CD4-positive, alpha-beta T cell treated with Interleukin-15 for 1 hour (primary cell): ENCODE measurements around the gene BBOX1.
"Not testable (repeated sequence)": the region's sequence is repeated elsewhere in the genome, so short reads cannot be mapped to it uniquely, and the experiment has no call there.

Experiments
- DNase-seq: peaks from one replicate; pipeline ENCODE4 v3.0.0-alpha.2; 2020

The BBOX1 gene

GRCh38 chr11:27084518-27084917 lies 43.9 kb downstream of the BBOX1 start:
- no peak for DNase-seq

- DNase-seq = no peak
Observed at GRCh38 chr11:27085111-27085510, 44.5 kb downstream of the BBOX1 start.

DNA sequence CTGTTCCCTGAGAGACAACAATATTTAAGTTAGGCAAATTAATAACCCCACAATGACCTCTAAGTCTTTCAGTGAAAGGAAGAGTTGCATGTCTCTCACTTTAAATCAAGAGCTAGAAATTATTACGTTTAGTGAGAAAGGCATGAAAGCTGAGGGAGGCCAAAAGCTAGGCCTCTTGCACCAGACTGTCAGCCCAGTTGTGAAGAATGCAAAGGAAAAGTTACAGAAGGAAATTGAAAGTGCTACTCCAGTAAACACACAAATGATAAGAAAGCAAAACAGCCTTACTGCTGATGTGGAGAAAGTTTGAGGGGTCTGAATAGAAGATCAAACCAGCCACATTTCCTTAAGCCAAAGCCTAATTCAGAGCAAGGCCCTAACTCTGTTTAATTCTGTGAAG lies 45.0 kb downstream of the BBOX1 start:
- DNase-seq = no peak

DNA sequence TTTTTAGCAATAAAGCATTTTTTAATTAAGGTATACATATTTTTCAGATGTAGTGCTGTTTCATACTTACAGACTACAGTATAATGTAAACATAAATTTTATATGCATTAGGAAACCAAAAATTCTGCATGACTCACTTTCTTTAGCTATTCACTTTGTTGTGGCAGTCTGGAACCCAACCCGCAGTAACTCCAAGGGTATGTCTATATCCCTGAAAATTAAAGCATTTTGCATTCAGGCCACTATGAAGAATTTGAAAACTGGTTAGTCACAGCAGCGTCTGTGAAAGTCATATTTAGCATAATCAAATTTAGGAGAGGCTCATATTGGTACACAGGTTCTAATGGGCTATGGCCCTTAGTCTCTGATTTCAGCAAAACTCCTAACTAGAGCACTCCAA lies 46.8 kb downstream of the BBOX1 start:
- no peak for DNase-seq

- no peak for DNase-seq
Observed at GRCh38 chr11:27088353-27088752, 47.7 kb downstream of the BBOX1 start.

GRCh38 chr11:27089746-27090145 lies 49.1 kb downstream of the BBOX1 start:
- DNase-seq = no peak

- DNase-seq = not testable (repeated sequence)
Observed at GRCh38 chr11:27090357-27090948, 49.8 kb downstream of the BBOX1 start.

- no peak for DNase-seq
Observed at GRCh38 chr11:27094120-27094519, 53.5 kb downstream of the BBOX1 start.

GRCh38 chr11:27095059-27095458 lies 54.4 kb downstream of the BBOX1 start:
- no peak for DNase-seq

DNA sequence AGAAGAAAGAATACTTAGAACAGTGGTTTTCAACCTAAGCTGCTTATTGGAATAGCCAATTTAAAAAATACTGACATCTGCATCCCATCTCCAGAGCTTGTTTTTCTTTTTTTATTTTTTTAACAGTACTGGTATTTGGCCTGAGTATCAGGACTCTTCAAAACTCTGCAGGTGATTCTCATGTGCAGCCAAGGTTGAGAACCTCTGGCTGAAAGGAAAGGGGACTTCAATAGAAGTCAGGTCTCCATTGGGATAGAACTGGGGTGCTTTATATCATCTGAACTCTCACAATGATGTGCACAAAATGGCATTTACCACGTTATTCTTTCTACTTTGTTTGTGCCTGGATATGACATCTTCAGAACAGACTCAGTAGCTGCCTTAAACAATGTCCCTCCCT lies 55.3 kb downstream of the BBOX1 start:
- no peak for DNase-seq

- DNase-seq = no peak
Observed at GRCh38 chr11:27097551-27097950, 56.9 kb downstream of the BBOX1 start.

GRCh38 chr11:27100534-27100933 lies 59.9 kb downstream of the BBOX1 start:
- no peak for DNase-seq

DNA sequence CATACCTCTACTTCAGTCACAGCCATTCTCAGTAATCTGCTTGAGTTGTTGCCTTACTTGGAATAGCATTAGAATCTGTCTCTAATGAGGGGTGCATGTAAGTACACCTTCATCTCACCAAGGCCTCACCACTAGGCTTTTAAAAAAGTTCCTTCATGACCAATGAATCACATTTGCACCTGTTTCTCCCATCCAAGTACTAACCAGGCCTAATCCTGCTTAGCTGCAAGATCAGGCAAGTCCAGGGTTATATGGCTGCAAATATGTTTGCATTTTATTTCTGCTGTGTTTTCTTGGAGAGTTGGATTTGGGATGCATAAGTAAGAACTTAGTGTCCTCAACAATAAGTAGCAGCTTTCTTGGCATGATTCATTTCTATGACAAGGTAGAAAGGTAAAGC lies 66.9 kb downstream of the BBOX1 start:
- DNase-seq = no peak

DNA sequence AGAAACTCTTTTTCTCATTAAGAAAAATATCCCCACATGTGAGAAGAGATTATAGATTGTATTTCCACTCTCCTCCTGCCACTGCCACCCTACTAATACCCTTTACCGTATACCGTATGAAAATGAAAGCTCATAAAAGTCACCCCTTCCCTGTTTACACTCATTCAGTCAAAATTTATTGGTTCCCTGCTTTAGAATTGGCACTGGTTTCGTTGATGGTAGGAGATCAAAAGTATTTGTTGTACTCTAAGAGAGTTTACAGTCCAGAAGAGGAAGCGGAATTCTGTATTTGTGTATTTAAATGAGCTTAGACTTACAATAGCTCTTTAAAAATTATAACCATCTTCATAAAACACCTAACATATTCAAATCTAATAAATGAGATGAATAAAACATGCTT lies 68.2 kb downstream of the BBOX1 start:
- no peak for DNase-seq

- DNase-seq = no peak
Observed at GRCh38 chr11:27111896-27112295, 71.3 kb downstream of the BBOX1 start.

GRCh38 chr11:27112946-27113345 lies 72.3 kb downstream of the BBOX1 start:
- no peak for DNase-seq

DNA sequence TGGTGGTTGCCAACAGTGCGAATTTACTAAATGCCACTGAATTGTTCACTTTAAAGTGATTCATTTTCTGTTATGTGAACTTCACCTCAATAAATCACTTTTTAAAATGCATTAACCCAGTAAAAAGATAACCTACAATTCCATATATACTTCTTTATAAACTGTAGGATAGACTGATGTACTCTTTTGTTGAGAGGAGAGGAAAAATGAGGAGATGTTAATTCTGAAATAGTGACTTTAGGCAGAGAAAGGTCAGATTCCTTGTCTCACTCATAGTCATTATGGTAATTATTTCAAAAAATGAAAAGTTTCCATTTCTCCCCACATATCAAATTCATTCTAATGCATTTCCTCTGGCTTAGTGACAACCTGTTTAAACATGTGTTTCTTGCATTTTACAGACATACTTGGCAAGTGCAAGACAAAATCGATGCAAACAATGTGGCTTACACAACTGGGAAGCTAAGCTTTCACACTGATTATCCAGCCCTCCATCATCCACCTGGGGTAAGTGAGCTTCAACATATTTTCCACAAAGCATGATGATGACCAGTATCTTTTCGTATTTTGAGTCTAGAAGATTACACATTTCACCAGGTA lies 74.5 kb downstream of the BBOX1 start:
- DNase-seq = no peak

DNA sequence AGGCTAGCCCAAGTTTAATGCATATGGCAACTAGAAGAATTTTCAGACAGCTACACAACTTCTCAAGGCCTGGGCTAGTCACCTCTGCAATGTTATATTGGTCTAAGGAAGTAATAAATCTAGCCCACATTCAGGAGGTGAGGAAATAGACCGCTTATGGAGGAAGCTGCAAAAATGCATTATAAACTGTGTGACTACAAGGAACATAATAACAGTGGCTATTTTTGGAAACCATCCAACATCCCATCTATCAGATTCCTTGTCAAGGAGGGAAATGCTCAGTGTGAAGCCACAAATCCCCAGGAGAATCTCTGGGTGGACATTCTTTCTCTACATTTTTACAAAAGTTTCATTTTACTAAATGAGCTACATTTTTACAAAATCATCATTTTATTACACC lies 76.1 kb downstream of the BBOX1 start:
- DNase-seq = no peak

DNA sequence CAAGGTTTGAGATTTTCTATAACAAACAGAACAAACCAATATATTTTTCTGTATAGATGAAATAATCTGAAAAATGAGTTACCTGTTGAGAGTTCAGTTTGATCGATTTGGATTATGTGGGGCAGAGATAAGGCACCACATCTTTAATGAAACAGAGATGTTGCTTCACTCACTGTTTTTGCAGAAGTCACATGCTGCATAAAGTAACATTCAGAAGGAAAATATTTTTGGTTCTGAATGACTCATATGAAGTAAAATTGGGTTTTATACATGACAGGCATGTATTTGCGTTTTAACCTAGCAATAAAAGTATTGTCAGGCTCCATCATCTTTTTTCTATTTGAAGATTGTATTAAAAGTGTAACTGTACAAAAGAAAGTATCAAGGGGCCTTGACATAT lies 77.8 kb downstream of the BBOX1 start:
- no peak for DNase-seq

GRCh38 chr11:27118949-27119348 lies 78.3 kb downstream of the BBOX1 start:
- no peak for DNase-seq

- DNase-seq = no peak
Observed at GRCh38 chr11:27119396-27119795, 78.8 kb downstream of the BBOX1 start.

DNA sequence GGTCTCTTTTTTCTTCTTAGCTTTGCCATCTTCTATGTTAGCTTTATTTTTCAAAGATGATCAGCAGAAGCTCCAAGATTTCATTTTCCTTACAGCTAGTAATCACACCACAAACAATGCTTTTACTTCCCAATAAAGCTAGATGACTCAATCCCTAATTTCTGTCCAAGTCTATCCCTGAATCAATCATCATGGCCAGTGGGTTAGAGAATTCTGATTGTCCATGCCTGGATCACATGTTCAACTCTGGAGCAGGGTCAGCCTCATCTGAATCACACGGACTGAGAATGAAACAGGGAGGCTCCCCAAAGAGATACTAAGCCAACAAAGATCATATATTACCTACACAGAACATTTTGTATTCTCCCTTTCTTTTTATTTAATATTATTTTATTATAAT lies 79.6 kb downstream of the BBOX1 start:
- DNase-seq = no peak

DNA sequence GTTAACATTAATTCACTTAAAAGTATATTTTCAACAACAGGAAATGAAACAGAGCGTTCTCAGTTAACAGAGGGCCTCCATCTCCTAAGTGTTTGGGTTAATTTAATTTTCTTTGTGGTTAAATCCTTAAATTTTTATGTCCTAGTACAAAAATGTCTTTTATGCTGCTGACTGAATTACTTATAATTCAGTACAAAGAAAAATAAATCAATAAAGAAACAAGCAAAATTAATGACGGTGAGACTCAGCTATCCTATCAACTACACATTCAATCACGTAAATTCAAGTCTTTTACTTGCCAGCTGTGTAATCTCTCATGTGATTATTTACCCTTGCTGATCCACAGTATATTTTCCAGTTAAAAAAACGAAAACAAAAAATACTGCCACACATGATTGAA lies 81.4 kb downstream of the BBOX1 start:
- DNase-seq = no peak

DNA sequence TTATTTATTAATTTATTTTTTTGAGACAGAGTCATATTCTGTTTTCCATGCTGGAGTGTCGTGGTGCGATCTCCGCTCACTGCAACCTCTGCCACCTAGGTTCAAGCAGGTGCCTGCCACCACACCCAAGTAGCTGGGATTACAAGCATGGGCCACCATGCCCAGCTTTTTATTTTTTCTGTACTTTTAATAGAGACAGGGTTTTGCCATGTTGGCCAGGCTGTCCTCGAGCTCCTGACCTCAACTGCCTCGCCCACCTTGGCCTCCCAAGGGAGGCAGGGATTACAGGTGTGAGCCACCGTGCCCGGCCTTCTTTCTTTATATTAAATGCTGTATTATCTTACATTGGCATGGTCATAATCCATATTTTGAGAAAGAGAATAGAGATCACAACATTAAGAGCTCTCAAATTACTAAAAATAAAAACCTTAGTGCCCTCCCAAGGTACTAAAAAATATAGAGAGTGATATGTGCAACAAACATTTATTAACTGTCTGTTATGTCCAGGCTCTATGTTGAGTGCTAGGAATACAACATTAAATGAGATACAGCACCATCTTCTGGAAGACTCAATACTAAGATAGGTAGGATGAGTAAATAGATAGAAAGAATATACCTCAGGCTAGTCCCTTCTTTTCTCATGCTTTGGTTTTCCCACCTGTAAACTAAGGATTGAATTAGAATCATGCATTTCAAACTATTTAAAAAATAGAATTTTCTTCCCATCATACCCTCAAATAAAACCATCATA lies 84.1 kb downstream of the BBOX1 start:
- DNase-seq = no peak

DNA sequence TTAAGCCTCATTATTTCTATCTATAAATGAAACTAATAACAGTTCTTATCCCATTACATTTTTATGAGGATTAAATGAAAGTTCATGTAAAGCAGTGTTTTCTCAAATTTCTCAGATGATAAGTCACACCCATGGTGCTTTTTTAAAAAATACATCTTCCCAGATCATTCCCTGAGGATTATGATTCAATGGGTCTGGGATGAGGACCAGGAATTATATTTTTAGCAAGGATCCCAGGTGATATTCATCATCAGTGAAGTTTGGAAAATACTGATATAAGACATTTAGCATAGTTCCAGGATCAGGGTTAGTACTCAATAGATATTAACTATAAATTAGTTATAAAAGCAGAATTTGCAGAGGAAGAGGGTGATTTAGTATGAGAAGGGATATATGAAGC lies 89.1 kb downstream of the BBOX1 start:
- DNase-seq = no peak
